ENCODE measurements around the gene BCL2L11.

BCL2L11 gene

DNA sequence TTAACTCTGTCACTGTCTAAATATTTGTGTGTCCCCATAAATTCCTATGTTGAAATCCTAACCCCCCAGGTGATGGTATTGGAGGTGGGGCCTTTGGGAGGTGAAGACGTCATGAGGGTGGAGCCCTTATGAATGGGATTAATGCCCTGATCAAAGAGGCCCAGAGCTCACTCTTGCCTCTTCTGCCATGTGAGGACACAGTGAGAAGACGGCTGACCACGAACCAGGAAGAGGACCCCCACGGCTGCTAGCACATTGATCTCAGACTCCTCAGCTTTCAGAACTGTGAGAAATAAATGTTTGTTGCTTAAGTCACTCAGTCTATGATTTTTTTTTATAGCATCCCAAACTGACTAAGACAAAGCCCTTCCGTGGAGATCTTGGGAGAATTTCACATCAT, 71.2 kb downstream of the BCL2L11 start:
- no peak for DNase-seq (ENCODE audit: low spot score)

- no peak for DNase-seq (ENCODE audit: low spot score)
These were observed 72.2 kb downstream of the BCL2L11 start for GRCh38 chr2:111192776-111193368.

GRCh38 chr2:111194835-111195621, 74.3 kb downstream of the BCL2L11 start:
- DNase-seq (ENCODE audit: low spot score): no peak

DNA sequence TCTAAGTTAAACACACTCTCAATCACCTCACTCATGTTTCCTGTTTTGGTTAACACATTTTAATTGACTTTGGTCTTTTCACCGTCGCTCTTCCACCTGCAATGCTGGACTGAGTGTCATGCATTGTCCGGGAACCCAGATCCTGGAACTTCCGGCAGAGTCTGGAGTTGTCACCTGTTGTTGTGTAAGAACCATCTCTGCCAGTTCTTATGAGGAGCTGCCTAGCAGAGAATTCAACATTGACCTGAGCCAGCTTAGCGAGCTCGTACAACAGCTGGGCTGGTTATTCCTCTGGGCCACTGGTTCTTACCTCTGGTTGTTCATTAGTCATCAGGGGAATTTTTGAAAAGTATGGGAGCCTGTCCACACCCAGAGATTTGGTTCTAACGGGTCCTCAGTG, 75.7 kb downstream of the BCL2L11 start:
- no peak for DNase-seq (ENCODE audit: low spot score)

DNA sequence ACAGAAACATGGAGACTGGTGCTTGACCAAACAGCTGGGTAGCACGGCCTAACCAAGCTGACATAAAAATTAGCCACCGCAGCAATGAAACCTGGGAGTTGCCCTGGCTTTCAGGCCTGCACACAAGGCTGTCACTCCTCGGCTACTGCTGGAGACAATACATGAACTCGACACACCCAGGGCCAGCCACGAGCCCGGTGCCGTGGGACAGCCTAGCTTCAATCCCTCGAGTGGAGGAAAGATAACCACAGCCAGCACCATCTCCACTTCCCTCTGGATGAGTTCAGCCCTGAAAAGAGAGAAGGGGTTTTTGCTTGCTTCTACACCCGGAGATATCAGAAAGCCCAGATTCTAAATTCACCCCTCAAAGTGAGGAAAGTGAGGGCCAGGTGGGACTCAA, 78.0 kb downstream of the BCL2L11 start:
- DNase-seq (ENCODE audit: low spot score): no peak

DNA sequence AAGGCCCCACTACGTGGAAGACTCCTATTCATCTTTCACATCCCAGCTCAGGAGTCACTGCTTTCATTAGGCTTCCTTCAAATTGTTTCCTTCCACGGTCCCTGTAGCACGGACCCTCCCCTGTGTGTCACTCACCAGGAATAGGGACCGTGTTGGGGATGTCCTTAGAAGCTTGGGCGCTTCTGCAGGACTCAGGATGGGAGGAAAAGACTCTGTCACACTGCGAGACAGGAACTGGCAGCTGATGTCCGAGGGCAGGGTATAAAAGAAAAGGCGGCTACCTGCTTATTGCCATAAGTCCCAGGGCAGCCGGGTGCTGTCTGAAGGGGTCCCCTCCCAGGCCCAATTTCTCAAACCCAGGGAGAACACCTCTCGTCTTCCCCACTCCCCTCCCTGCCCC, 79.1 kb downstream of the BCL2L11 start:
- no peak for DNase-seq (ENCODE audit: low spot score)

GRCh38 chr2:111200333-111200881, 79.7 kb downstream of the BCL2L11 start:
- DNase-seq (ENCODE audit: low spot score): no peak

GRCh38 chr2:111201214-111201613, 80.5 kb downstream of the BCL2L11 start:
- no peak for DNase-seq (ENCODE audit: low spot score)

DNA sequence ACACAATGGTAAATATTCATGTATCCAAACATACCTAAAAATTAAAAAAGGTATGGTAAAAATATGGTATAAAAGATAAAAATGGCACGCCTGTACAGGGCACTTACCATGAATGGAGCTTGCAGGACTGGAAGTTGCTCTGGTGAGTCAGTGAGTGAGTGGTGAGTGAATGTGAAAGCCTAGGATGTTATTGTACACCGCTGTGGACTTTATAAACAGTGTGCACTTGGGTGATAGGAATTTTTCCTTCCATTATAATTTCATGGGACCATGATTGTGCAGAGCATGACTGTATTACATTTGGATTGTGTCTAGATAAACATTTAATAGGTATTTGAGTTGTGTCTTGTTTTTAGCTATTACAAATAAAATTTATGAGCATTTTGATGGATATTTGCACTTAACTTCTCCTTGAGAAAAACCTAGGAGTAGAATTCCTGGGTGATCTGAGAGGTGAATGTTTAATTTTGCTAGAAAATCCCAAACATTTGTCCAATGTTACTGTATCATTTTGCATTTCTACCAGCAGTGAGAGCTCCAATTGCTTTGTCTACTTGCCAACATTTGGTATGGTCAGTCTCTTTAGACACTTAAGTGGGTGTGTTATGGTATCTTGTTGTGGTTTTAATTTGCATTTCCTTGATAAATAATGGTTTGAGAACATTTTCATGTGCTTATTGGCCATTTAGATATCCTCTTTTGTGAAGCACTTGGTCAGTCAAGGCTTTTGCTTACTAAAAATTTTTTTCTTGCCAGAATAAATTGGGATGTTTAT, 81.7 kb downstream of the BCL2L11 start:
- no peak for DNase-seq (ENCODE audit: low spot score)

DNA sequence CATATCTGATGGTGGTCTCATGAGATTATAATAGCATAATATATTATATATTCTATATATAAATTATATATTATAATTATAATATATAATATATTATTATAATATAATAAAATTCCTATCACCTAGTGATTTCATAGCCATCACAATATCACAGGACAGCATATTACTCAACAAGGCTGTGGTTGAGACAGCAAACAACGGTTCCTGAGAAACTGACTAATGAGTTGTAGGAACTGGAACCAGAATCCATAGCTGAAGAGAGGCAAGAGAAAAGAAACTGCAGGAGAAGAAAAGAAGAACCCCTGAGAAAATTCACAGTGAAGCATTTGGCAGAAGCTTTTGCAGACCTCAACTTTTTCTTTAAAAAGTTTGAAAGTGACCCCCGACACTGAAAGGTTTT, 84.0 kb downstream of the BCL2L11 start:
- no peak for DNase-seq (ENCODE audit: low spot score)

- no peak for DNase-seq (ENCODE audit: low spot score)
These were observed 85.1 kb downstream of the BCL2L11 start for GRCh38 chr2:111205774-111206173.

DNA sequence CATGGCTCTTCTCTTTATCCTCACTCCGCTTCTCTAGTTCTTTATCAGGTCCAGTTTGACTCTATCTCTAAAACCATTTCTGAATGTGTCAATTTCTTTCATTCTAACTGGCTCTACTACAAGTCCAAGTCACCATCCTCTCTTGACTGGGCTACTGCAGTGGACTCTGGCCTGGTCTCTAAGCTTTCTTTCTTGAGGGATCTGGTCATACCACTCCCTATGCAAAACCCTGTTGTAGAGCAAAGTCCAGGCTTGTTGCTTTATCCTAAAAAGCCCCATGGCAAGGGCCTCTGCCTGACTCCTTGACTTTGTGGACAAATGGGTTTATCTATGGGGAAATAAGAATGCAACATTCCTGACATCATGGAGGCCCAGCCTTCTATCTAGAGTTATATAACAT, 87.1 kb downstream of the BCL2L11 start:
- DNase-seq (ENCODE audit: low spot score): no peak

DNA sequence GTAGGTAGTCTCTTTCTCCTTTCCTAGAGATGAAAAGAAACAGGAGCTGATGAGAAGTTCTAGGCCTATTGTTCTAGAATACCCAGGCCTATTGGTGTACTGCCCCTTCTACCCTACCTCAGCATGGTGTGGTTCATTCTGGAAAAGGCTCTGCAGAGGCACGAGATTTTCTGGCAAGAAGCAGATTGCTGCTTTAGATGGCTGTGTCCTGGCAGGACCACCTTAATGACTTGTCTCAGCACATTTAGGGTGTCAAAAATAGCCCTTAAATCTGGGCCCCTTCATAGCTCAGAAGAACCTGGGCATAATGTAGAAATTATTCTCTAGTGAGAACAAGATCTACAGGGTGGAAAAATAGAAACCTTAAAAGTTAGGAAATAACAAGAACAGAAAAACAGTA, 87.9 kb downstream of the BCL2L11 start:
- DNase-seq (ENCODE audit: low spot score): no peak

DNA sequence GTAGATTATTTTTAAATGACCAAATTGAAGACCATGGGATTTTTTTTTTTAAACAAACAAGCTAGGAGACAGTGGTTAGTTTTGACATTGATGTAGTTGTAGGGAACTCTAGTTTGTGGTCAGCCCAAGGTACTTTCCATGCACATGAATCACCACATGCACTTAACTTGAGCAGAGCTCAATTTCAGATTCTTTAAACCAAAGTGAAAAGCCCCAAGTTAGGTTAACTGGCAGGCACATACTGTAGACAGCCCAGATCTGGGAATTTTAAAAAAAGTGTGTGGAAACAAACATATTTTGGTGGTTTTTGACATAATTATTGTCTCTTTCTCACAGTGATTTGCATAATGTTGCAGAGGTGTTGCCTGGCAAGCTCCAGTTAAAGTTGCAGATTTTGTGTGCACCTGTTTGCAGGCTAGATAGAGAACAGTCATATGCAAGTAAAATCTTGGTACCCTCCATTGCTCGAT, 88.4 kb downstream of the BCL2L11 start:
- no peak for DNase-seq (ENCODE audit: low spot score)

DNA sequence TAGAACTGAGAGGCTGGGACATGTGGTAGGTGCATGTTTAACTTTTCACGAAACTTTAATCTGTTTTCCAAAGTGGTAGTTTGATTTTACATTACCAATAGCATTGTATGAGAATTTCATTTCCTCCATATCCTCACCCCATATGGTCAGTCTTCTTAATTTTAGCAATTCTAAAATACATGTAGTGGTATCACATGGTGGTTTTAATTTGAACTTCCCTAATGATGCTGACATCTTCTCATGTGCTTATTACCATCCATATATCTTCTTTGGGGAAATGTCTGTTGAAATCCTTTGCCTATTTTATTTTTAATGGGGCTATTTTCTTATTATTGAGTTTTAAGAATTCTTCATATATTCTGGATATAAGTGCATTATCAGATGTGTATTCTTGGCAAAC, 89.3 kb downstream of the BCL2L11 start:
- no peak for DNase-seq (ENCODE audit: low spot score)

GRCh38 chr2:111213877-111214276, 93.2 kb downstream of the BCL2L11 start:
- no peak for DNase-seq (ENCODE audit: low spot score)

- no peak for DNase-seq (ENCODE audit: low spot score)
These were observed 96.3 kb downstream of the BCL2L11 start for GRCh38 chr2:111216811-111217652.

Data from HuH-7.5 (cell line).